GM19372 (cell line): ENCODE results near the gene NPAS4.
"Not testable (repeated sequence)": the region's sequence is repeated elsewhere in the genome, so short reads cannot be mapped to it uniquely, and the experiment has no call there.

Experiments
- ATAC-seq: cut with Tn5 transposase; IDR thresholded peaks from one replicate; pipeline ENCODE4 v1.9.1; 2021; ENCODE audit warnings: mild to moderate bottlenecking, low read depth, moderate library complexity; ENCODE audit not compliant: unreplicated experiment

NPAS4 gene

DNA sequence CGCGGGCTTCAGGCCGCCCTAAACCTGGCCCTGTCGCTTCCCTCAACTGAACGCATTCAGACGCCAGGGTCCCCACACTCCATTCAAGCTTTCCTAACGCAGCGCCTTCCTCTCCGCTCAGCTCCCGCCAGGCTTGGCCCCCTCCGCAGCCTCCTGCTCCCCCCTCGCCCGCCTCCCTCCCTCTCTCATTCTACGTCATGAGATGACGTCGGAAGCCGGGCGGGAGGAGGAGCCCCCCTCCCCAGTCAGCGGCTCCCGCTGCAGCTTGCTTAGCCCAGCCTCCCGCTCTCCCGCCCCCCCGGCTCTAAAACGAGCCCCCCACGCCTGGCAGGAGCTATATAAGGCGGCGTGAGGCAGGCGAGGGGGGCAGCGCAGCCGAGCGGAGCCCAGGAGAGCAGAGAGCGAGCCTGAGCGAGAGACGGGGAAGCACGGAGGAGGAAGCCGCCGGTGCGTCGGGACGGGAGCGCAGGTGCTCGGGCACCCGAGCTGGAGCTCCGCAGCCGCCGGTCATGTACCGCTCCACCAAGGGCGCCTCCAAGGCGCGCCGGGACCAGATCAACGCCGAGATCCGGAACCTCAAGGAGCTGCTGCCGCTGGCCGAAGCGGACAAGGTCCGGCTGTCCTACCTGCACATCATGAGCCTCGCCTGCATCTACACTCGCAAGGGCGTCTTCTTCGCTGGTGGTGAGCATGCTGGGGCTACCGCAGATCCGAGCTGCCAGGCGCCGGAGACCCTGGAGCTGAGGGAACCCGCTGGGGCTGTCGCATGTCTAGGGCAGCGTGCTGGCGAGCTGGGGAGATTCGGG, at the start of gene NPAS4:
NPAS4 (plus strand) TSS at position 365 of the 806 bp plus-strand sequence; CDS start at position 510, 145 bp downstream.
- ATAC-seq = no peak

DNA sequence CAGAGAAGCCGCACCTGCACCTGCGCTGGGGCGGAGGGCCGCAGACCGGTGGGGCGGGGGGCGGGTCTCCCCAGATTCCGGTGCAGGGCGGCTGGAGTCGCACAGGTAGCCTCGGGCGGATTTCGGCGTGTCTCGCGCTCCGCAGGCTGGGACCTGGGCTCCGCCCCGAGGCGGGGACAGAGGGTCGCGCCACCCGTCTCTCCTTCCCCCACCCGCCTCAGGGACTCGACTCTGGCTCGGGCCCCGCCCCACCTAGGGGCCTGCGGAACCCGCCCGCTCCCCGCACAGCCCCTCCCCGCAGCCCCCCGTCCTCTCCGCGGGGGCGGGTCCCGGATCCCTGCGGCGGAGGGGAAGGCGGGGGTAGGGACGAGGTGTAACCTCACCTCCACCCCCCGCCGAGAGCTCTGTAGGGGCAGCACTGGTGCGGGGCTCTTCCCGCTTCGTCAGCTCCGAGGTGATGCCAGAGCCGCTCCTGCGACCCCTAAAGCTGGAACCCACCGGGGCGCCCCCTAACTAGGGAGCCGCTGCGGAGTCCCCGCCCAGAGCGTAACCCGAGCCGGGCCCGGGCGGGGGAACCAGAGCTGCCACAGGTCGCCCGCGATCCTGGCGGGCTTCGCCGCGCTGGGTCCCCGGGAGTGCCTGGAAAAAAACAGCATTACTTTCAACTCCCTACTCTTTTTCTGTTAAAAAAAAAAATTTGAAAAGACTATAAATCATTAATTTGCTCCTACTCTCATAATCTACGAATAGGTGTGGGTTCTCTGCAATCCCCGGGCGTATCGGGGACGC, 49.0 kb upstream of the NPAS4 start, which contains the start of gene SLC29A2:
SLC29A2 (minus strand) TSS at position 134 of the 789 bp plus-strand sequence. CDS start 169 bp downstream, outside the sequence.
- peak; percentile 59 for ATAC-seq

- ATAC-seq = no peak
Observed at GRCh38 chr11:66373265-66373664, 47.6 kb upstream of the NPAS4 start.

DNA sequence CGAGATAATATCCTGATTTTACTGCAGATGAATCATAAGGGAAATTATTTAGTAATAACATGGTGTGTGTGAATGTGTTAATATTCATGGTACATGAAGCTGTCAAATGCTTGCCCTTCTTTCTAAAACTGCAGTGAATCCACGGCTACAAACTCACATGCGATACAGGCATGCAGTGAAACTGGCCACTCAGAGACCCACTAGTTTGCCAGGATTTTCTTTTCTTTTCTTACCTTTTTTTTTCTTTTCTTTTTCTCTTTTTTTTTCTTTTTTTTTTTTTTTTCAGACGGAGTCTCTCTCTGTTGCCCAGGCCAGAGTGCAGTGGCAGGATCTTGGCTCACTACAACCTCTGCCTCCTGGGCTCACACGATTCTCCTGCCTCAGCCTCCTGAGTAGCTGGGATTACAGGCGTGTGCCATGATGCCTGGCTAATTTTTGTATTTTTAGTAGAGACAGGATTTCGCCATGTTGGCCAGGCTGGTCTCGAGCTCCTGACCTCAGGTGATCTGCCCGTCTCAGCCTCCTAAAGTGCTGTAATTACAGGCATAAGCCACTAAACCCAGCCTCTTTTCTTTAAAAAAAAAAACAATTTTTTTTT, 47.0 kb upstream of the NPAS4 start:
- not testable (repeated sequence) for ATAC-seq

DNA sequence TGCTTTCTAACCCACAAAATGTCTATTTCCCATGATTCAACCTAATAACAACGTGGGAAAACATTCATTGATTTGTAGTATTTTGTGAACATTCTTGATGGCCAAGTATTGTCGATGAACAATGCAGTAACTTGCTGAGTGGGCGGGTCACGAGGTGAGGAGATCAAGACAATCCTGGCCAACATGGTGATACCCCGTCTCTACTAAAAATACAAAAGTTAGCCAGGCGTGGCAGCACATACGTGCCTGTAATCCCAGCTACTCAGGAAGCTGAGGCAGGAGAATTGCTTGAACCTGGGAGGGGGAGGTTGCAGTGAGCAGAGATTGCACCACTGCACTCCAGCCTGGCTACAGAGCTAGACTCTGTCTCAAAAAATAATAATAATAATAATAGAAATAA, 40.6 kb upstream of the NPAS4 start:
- ATAC-seq = not testable (repeated sequence)

GRCh38 chr11:66384316-66384715, 36.5 kb upstream of the NPAS4 start:
- not testable (repeated sequence) for ATAC-seq

DNA sequence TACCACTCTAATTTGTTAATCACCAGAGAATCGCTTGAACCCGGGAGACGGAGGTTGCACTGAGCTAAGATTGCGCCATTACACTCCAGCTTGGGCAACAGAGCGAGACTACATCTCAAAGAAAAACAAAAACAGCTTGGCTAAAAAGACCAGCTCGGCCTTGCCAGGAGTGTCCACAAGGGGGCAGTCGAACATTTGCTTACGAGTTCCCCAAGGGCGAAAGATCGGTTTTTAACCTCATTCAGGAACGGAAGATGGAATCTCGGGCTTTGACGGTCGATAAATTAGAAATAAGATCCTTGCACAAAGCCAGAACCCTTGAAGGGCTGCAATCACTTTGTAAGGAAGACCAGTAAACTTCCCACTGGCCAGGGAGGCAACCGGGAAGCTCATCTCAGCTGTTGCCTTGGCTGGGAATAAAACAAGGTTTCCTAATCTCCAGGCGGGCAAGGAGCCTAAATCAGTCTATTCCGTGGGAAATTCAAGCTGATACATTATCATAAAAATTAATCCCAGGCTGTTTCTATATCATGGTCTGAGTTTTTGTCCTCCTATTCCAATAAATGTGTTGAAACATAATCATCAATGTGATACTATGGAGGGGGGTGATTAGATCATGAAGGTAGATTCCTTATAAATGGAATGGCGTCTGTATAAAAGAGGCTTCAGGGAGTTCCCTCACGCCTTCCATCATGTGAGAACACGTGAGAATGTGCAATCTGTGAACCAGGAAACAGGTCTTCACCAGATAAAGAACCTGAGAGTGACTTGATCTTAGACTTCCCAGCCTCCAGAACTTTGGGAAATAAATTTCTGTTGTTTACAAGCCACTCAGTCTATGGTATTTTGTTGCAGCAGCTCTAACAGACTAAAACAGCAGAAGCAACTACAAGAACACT, 34.4 kb upstream of the NPAS4 start:
- no peak for ATAC-seq

- no peak for ATAC-seq
Observed at GRCh38 chr11:66388780-66389386, 32.0 kb upstream of the NPAS4 start.

GRCh38 chr11:66391322-66391721, 29.5 kb upstream of the NPAS4 start:
- ATAC-seq = no peak

DNA sequence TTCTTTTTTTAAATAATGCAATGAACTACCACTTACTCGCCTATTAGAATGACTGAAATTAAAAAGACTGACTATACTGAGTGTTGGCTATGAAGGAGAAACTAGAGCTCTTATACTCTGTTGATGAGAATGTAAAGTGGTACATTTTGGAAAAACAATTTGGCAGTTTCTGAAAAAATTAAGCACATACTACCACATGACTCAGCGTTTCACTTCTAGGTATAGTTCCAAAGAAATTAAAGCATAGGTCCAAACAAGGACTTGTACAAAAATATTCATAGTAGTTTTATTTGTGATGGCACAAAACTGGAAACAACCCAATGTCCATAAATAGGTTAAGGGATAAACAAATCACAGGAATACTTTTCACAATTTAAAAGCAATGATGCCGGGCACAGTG, 26.9 kb upstream of the NPAS4 start:
- no peak for ATAC-seq

- ATAC-seq = no peak
Observed at GRCh38 chr11:66407651-66408050, 13.2 kb upstream of the NPAS4 start.

DNA sequence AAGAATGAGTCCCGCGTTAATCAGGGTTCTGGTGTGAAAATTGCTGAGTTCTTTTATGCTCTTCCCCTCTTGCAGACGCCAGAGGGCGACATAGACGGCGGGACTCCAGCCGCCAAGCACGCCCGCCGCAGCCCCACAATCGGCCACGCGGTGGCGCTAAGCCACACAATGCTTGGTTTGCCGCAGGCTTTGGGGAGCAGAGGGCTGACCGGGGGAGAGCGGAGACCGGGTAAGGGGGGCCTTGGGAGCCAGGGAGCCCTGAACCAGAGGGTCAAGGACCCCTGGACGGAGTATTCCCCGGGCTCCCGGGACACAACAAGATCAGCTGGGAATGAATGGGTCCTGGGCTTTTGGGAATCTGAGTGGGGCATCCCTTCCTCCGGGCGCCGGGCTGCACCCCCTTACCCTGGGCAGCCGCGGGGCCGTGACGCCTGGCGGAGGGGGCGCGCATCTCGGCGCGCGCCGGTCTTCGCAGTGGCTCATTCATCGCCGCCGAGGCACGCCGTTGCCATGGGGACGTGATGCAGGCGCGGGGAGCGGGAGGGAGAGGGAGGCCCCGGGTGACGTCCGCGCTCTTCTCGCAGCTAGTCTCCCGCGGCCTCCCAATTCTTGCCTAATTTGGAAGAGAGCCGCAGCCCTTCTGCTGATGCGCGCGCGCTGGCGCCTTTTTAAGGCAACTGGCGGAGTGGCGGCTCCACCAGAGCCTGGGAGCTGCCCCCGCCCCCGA, 12.2 kb upstream of the NPAS4 start:
- ATAC-seq = peak; percentile 64

DNA sequence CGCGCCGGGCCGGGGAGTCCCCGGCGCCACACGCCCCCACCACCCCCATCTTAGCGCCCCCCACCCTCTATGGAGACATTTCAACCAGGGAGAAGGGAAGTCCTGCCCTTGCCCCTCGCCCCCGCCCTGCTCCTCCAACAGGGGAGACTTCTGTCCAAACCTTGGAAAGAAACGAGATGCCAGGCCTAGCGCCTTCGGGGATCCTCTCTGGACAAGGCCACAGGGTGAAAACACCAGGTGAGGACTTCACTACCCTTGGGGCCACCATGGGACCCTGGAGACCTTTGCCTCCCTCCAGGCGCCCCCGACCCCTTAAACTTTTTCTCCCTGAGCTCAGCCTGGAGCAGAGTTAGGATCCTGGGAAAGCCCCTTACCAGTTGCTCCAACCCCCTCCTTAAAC, 11.6 kb upstream of the NPAS4 start:
- ATAC-seq = no peak

GRCh38 chr11:66410191-66410590, 10.6 kb upstream of the NPAS4 start:
- no peak for ATAC-seq

DNA sequence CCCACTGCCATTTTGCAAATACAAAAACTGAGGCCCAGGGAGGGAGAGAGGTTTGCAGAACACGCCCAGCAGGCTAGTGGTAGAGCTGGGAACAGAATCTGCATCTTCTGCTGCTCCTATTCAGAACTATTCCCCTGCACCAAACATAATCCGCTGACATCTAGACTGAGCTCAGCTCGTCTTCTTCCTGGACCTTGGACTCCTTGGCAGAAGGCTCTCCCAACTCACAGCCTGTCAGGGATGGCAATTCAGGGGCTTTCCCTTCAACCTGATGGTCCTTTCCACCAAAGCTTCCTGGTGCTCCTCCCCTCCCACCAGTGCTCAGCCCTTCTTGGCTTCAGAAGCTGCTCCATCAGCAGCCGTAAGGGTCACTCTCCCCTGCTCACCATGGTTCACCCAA, 9.5 kb upstream of the NPAS4 start:
- no peak for ATAC-seq

DNA sequence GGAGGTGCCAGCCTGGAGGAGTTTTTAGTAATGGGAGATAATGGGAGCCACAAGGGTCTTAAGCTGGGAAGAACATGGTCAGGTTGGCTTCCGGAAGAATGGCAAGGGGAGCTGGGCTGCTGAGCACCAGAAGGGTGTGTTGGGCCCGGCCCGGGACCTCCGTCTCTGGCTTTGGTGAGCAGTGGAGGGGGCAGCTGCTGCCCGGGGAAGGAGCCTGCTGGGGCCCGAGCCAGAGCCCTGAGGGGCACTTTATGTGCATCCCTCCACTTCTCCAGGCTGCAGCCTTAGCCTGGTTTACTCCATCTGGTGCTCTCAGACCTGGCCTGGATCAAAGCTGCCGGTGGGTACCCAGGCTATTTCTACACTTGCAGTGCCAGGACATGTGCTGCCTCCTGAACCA, 8.7 kb upstream of the NPAS4 start:
- ATAC-seq = no peak

- ATAC-seq = no peak
Observed at GRCh38 chr11:66413167-66413566, 7.7 kb upstream of the NPAS4 start.

DNA sequence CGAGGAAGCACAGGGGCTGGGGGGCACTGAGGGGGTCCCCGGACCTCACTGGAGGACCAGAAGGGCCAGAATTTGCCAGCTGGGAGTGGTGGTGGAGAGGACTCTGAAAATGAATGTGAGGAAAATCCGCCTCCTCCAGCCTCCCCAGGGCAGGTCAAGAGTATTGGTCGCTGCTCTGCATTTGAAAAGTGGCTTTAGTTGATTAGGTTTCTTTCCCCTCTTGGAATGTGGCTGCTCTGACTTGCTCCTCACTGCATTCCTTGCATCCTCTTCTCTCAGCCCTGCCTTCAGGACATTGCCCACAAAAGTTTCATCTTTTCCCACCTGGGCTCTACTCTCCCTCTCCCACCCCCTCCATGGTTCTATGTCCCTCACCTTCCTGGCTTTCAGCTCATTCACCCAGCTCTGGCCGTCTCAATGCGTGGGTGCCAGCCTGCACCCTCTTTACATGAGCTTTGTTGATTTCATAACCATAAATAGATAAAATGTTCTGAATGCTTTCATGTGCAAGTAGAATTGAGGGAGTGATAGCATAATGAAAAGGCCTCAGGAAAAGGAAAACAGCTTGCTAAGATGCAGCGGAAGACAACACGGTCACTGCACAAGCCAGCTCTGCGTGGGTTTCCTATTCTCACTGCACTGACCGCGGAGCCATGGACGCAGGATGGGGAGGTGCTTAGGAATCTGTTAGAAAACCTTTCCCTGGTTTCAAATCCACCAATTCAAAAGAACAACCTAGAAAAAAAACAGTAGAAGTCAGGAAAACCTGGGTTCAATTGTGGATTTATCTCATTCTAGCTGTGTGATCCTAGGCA, 6.5 kb upstream of the NPAS4 start:
- ATAC-seq = no peak
